Fibroblast of mammary gland (primary cell): Measurements from ENCODE around the gene SLAIN2.

Experiments
- DNase-seq: peaks from one replicate; pipeline ENCODE4 v3.0.0-alpha.2; 2010; ENCODE audit warnings: low read depth
- H3K4me3 ChIP-seq: 2 replicates; pipeline ENCODE4 v1.5.1; 2011; ENCODE audit warnings: low read depth, mild to moderate bottlenecking, low read length, moderate library complexity; ENCODE audit not compliant: control insufficient read depth
- CTCF ChIP-seq: conservative IDR thresholded peaks from 2 replicates; pipeline ENCODE4 v1.5.1; 2011; ENCODE audit warnings: low read depth, low read length, inconsistent platforms; ENCODE audit not compliant: control insufficient read depth, insufficient read depth

Gene SLAIN2

GRCh38 chr4:48403358-48403757 is 62.0 kb downstream of the SLAIN2 start:
- no peak overlapping the region for H3K4me3 ChIP-seq
- no peak for TF ChIP-seq CTCF
- DNase-seq: no peak

GRCh38 chr4:48403779-48404178 is 62.5 kb downstream of the SLAIN2 start:
- DNase-seq: peak; percentile 8
- no peak overlapping the region for H3K4me3 ChIP-seq
- TF ChIP-seq CTCF: no peak

GRCh38 chr4:48405924-48406323 is 64.6 kb downstream of the SLAIN2 start:
- H3K4me3 ChIP-seq: no peak overlapping the region
- no peak for DNase-seq
- no peak for TF ChIP-seq CTCF

- TF ChIP-seq CTCF: no peak
- no peak overlapping the region for H3K4me3 ChIP-seq
- DNase-seq: peak; percentile 45
Measured at GRCh38 chr4:48409203-48409602, 67.9 kb downstream of the SLAIN2 start.

GRCh38 chr4:48410812-48411211 is 69.5 kb downstream of the SLAIN2 start:
- no peak for DNase-seq
- TF ChIP-seq CTCF: no peak
- H3K4me3 ChIP-seq: no peak overlapping the region

- DNase-seq: no peak
- H3K4me3 ChIP-seq: no peak overlapping the region
- no peak for TF ChIP-seq CTCF
Measured at GRCh38 chr4:48420144-48420543, 78.8 kb downstream of the SLAIN2 start.

GRCh38 chr4:48421101-48421500 is 79.8 kb downstream of the SLAIN2 start:
- TF ChIP-seq CTCF: no peak
- DNase-seq: no peak
- H3K4me3 ChIP-seq: no peak overlapping the region
